MM.1S (cell line): ENCODE results near the gene MED16.

Experiments
- EZH2 ChIP-seq: fragments of 300-600 bp; sonication (generic); optimal IDR thresholded peaks from 2 replicates; pipeline ENCODE3; 2017; ENCODE audit warnings: low read depth, mild to moderate bottlenecking, antibody characterized with exemption, low read length, mixed read lengths
- EZH2phosphoT487 ChIP-seq: fragments of 300-600 bp; sonication (generic); IDR thresholded peaks from 2 replicates; pipeline ENCODE4 v1.6.1; 2018; ENCODE audit warnings: antibody characterized with exemption, low read length
- TF ChIP-seq, protein P1 (sequence below): fragments of 300-600 bp; sonication (generic); IDR thresholded peaks from 2 replicates; pipeline ENCODE4 v1.5.1; 2016; ENCODE audit warnings: antibody characterized with exemption, low read length, mixed read lengths

DNA sequence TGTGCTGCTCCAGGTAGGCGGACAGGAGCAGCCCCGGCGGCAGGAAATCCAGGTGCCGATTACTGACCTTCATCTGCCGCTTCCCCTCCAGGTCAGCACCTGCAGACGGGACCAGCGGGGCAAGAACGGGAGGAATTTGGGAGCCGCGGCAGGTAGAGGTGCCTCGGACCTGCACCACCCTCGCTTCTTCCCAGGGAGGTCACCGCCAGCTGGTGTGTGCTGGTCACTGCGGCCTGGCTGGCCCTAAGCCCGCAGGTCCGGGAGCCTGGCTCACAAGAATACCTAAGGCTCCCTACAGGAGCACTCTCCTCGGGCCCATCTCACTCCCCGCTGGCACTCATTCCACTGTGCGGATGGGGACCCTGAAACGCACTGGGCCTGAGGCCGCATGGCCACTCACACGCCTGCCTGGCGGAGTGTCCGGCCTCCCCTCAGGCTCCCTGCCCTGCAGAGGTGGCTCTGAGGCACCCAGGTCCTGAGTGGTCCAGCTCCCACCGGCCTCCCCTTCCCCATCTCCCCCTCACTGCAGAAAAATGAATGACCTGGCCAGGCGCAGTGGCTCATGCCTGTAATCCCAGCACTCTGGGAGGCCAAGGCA is 4.6 kb upstream of the MED16 start:
- TF ChIP-seq, protein P1, sequence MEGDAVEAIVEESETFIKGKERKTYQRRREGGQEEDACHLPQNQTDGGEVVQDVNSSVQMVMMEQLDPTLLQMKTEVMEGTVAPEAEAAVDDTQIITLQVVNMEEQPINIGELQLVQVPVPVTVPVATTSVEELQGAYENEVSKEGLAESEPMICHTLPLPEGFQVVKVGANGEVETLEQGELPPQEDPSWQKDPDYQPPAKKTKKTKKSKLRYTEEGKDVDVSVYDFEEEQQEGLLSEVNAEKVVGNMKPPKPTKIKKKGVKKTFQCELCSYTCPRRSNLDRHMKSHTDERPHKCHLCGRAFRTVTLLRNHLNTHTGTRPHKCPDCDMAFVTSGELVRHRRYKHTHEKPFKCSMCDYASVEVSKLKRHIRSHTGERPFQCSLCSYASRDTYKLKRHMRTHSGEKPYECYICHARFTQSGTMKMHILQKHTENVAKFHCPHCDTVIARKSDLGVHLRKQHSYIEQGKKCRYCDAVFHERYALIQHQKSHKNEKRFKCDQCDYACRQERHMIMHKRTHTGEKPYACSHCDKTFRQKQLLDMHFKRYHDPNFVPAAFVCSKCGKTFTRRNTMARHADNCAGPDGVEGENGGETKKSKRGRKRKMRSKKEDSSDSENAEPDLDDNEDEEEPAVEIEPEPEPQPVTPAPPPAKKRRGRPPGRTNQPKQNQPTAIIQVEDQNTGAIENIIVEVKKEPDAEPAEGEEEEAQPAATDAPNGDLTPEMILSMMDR = no peak
- TF ChIP-seq EZH2phosphoT487 (no peak), EZH2 (no peak)
